ENCODE data around the gene MAD2L1. TPM values are rescaled to one million over a fixed set of nuclear protein-coding genes. Genes with fewer than 3 reads are reported as not detected.

Gene MAD2L1
- total and polyA plus RNA-seq, 10 donors: 3.3 to 13.7 (median 5.0) TPM

DNA sequence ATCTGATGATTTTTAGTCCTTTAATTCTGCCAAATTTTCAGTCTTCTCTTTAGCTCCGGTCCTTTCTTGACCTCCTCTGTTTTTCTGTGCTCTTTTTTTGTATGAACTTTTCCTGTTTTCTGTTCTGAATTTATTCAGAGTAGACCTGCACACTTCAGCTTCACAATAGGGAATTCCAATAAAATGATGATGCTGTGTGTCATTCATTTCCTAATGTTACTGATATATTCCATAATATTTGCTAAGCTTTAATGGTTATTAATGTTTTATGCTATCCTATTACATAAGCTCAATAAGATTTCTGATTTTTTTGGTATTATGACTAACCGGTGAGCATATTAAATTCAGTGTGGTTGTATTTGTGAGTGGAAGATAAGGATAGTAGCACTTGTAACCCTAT lies 13.9 kb upstream of the MAD2L1 start:
- 82 to 91% (median 85%) methylated on average over 2 of the region's 2 CpGs for WGBS, 5 donors
- H3K4me3 ChIP-seq: no peak overlapping the region
- no peaks in the 10 kb centered on the region for H3K36me3 ChIP-seq
- no peak overlapping the region for H3K27ac ChIP-seq
- no peak for DNase-seq
- no peak for TF ChIP-seq CTCF (IDR thresholded peaks at IDR 0.05 in 8 of 11, conservative IDR thresholded peaks at IDR 0.05 in 3 of 11)
- no peak for TF ChIP-seq POLR2AphosphoS5 (IDR thresholded peaks at IDR 0.05)
- H3K27me3 ChIP-seq (replicated peaks in 1 of 7): no peaks in the 10 kb centered on the region
- H3K9me3 ChIP-seq: no peaks in the 10 kb centered on the region
- intact Hi-C loops (cut with DNase I; ENCODE audit: low total_unique reads): no loop called here
- no peaks in the 10 kb centered on the region for H3K4me1 ChIP-seq

GRCh38 chr4:120079839-120080520 lies 13.3 kb upstream of the MAD2L1 start:
- intact Hi-C loops (cut with DNase I; ENCODE audit: low total_unique reads): no loop called here
- Histone ChIP-seq H3K27me3 (replicated peaks in 1 of 7) (no peaks in the 10 kb centered on the region), H3K36me3 (no peaks in the 10 kb centered on the region), H3K27ac (no peak overlapping the region), H3K9me3 (no peaks in the 10 kb centered on the region), H3K4me3 (no peak overlapping the region), H3K4me1 (no peaks in the 10 kb centered on the region)
- TF ChIP-seq POLR2A (IDR thresholded peaks at IDR 0.05): no peak
- TF ChIP-seq CTCF (IDR thresholded peaks at IDR 0.05 in 8 of 11, conservative IDR thresholded peaks at IDR 0.05 in 3 of 11): no peak
- TF ChIP-seq POLR2AphosphoS5 (IDR thresholded peaks at IDR 0.05): no peak
- DNase-seq: no peak
- 82 to 86% (median 83%) methylated on average over 5 of the region's 5 CpGs for WGBS, 5 donors

GRCh38 chr4:120078216-120078615 lies 11.6 kb upstream of the MAD2L1 start:
- TF ChIP-seq POLR2AphosphoS5 (IDR thresholded peaks at IDR 0.05): no peak
- TF ChIP-seq CTCF (IDR thresholded peaks at IDR 0.05 in 8 of 11, conservative IDR thresholded peaks at IDR 0.05 in 3 of 11): no peak
- no peak for TF ChIP-seq POLR2A (IDR thresholded peaks at IDR 0.05)
- 74 to 91% (median 90%) methylated on average over 1 of the region's 1 CpG for WGBS, 5 donors
- H3K27me3 ChIP-seq (replicated peaks in 1 of 7): no peaks in the 10 kb centered on the region
- H3K4me1 ChIP-seq: no peaks in the 10 kb centered on the region
- intact Hi-C loops (cut with DNase I; ENCODE audit: low total_unique reads): no loop called here
- no peak overlapping the region for H3K27ac ChIP-seq
- no peak for DNase-seq
- no peaks in the 10 kb centered on the region for H3K36me3 ChIP-seq
- H3K4me3 ChIP-seq: no peak overlapping the region
- no peaks in the 10 kb centered on the region for H3K9me3 ChIP-seq

GRCh38 chr4:120071192-120071795 lies 4.6 kb upstream of the MAD2L1 start:
- WGBS, 5 donors: 53 to 65% (median 58%) methylated on average over 11 of the region's 11 CpGs
- peak; percentile 64 for DNase-seq
- intact Hi-C loops (cut with DNase I; ENCODE audit: low total_unique reads): no loop called here

More at GRCh38 chr4:120071192-120071795, 4.6 kb upstream of the MAD2L1 start:
- TF ChIP-seq CTCF (IDR thresholded peaks at IDR 0.05 in 8 of 11, conservative IDR thresholded peaks at IDR 0.05 in 3 of 11) (peak in 9 of 11 experiments; percentile 21 to 76 (median 52)), POLR2A (IDR thresholded peaks at IDR 0.05) (no peak)
- Histone ChIP-seq H3K4me3 (no peak overlapping the region), H3K27me3 (replicated peaks in 1 of 7) (no peaks in the 10 kb centered on the region), H3K4me1 (peaks cover 7 to 39% (median 24%) of the 10 kb centered on the region in 6 donors), H3K36me3 (no peaks in the 10 kb centered on the region), H3K27ac (no peak overlapping the region), H3K9me3 (no peaks in the 10 kb centered on the region)

Data from spleen (tissue), 11 donors.